ENCODE results near the gene GALC. TPM values are rescaled to one million over a fixed set of nuclear protein-coding genes. Genes with fewer than 3 reads are reported as not detected.

Gene GALC
- total RNA-seq, 1 experiment from 2014 or later: 19.9 TPM

DNA sequence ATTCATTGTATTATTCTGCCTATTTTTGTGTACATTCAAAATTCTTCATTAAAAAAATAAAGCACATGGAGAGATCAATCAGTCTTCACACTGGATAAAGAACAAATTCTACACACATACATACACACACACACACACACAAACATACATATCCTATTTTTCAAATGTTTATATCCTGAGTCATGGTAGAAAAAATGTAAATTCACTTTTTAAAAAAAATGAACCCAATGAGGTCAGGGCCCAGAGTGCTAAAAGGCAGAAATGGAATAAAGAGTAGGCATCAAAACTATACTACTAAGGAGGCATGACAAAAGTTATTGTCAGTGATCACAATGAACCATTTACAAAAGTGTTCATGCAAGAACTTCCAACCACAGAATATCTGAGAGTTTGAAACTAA lies 17.3 kb downstream of the GALC start:
- 0 out of 2 replicates have a peak, but pooled peaks cover 4% of the 10 kb centered on the region for H3K4me1 ChIP-seq
- Mint-ChIP-seq H3K27me3 (ENCODE audit: insufficient read depth, unreplicated experiment) (no peaks in the 10 kb centered on the region), H3K9me3 (ENCODE audit: unreplicated experiment) (no peaks in the 10 kb centered on the region), H3K36me3 (ENCODE audit: insufficient read depth, unreplicated experiment) (no peaks in the 10 kb centered on the region), H3K27ac (ENCODE audit: unreplicated experiment) (no peak overlapping the region), H3K4me3 (ENCODE audit: unreplicated experiment) (no peak overlapping the region), H3K4me1 (ENCODE audit: low read depth, unreplicated experiment) (no peaks in the 10 kb centered on the region)
- TF ChIP-seq, protein P1, sequence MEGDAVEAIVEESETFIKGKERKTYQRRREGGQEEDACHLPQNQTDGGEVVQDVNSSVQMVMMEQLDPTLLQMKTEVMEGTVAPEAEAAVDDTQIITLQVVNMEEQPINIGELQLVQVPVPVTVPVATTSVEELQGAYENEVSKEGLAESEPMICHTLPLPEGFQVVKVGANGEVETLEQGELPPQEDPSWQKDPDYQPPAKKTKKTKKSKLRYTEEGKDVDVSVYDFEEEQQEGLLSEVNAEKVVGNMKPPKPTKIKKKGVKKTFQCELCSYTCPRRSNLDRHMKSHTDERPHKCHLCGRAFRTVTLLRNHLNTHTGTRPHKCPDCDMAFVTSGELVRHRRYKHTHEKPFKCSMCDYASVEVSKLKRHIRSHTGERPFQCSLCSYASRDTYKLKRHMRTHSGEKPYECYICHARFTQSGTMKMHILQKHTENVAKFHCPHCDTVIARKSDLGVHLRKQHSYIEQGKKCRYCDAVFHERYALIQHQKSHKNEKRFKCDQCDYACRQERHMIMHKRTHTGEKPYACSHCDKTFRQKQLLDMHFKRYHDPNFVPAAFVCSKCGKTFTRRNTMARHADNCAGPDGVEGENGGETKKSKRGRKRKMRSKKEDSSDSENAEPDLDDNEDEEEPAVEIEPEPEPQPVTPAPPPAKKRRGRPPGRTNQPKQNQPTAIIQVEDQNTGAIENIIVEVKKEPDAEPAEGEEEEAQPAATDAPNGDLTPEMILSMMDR (IDR thresholded peaks at IDR 0.05; ENCODE audit: insufficient read depth in 1 of 2, low read depth in 1 of 2, low read length in 1 of 2, severe bottlenecking in 1 of 2, unreplicated experiment in 1 of 2): no peak
- H3K9me3 ChIP-seq: no peaks in the 10 kb centered on the region
- CTCF ChIA-PET: no interaction called here
- POLR2A ChIA-PET: no interaction called here
- intact Hi-C loops (cut with micrococcal nuclease; ENCODE audit: unreplicated experiment): no loop called here
- no peak overlapping the region for H3K4me3 ChIP-seq (ENCODE audit: low read depth, low read length)
- H3K27me3 ChIP-seq (replicated peaks; ENCODE audit: control insufficient read depth, insufficient read depth, low read length): no peaks in the 10 kb centered on the region
- BruUV-seq (replicated peaks): no TSS peak
- H3K36me3 ChIP-seq (ENCODE audit: control insufficient read depth, insufficient read depth, low read length): no peaks in the 10 kb centered on the region
- no peak for DNase-seq

DNA sequence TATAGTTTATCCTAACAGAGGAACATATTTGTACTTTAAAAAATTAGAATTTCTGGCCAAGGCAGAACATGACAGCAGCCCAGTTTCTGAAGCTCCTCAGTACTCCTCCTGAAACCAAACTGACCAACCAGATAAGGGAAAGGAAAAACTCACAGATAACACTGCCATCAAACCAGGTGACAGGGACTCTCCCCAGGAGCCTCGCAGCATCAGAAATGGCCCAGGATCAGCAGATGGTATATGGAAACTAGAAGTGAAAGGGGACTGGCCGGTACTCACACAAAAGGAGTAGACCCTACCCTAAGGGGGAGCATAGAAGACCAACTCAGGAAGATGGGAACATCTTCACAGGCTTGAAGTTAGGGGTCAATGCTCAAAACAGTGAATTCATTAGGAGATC lies 22.0 kb downstream of the GALC start:
- ChIA-PET CTCF (no interaction called here), POLR2A (no interaction called here)
- Mint-ChIP-seq H3K27me3 (ENCODE audit: insufficient read depth, unreplicated experiment) (no peaks in the 10 kb centered on the region), H3K4me3 (ENCODE audit: unreplicated experiment) (no peak overlapping the region), H3K9me3 (ENCODE audit: unreplicated experiment) (no peaks in the 10 kb centered on the region), H3K4me1 (ENCODE audit: low read depth, unreplicated experiment) (no peaks in the 10 kb centered on the region), H3K27ac (ENCODE audit: unreplicated experiment) (no peak overlapping the region), H3K36me3 (ENCODE audit: insufficient read depth, unreplicated experiment) (no peaks in the 10 kb centered on the region)
- Histone ChIP-seq H3K4me1 (0 out of 2 replicates have a peak, but pooled peaks cover 4% of the 10 kb centered on the region), H3K36me3 (ENCODE audit: control insufficient read depth, insufficient read depth, low read length) (no peaks in the 10 kb centered on the region), H3K27me3 (replicated peaks; ENCODE audit: control insufficient read depth, insufficient read depth, low read length) (no peaks in the 10 kb centered on the region), H3K4me3 (ENCODE audit: low read depth, low read length) (no peak overlapping the region), H3K9me3 (no peaks in the 10 kb centered on the region; the same call in 1 of the 2 replicates)
- intact Hi-C loops (cut with micrococcal nuclease; ENCODE audit: unreplicated experiment): no loop called here
- no TSS peak for BruUV-seq (replicated peaks)
- TF ChIP-seq, protein P1 (IDR thresholded peaks at IDR 0.05; ENCODE audit: insufficient read depth in 1 of 2, low read depth in 1 of 2, low read length in 1 of 2, severe bottlenecking in 1 of 2, unreplicated experiment in 1 of 2): no peak
- DNase-seq: no peak

DNA sequence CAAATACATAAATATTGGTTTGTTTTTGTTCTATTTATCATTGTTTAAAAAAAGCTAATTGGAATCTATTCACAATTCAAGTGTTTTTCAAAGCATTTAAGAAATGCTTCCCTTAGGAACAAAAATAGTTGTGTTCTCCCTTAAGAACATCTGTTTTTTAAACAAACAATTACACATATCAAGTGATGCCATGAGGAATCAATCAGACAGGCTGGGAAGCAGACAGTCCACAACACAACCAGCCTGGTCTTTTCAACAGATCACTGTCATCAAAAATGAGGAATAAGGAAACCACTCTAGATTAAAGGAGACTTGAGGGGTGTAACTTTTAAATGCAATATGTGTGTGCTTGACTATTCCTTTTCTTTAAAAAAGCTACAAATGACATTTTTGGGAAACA lies 25.5 kb downstream of the GALC start:
- POLR2A ChIA-PET: no interaction called here

More for the DNA sequence above, 25.5 kb downstream of the GALC start:
- Histone ChIP-seq H3K4me3 (ENCODE audit: low read depth, low read length) (no peak overlapping the region), H3K36me3 (ENCODE audit: control insufficient read depth, insufficient read depth, low read length) (no peaks in the 10 kb centered on the region), H3K4me1 (no peaks in the 10 kb centered on the region), H3K9me3 (no peaks in the 10 kb centered on the region; the same call in 1 of the 2 replicates), H3K27me3 (replicated peaks; ENCODE audit: control insufficient read depth, insufficient read depth, low read length) (no peaks in the 10 kb centered on the region)
- no peaks in the 10 kb centered on the region for H3K36me3 Mint-ChIP-seq (ENCODE audit: insufficient read depth, unreplicated experiment)
- H3K27me3 Mint-ChIP-seq (ENCODE audit: insufficient read depth, unreplicated experiment): no peaks in the 10 kb centered on the region
- intact Hi-C loops (cut with micrococcal nuclease; ENCODE audit: unreplicated experiment): no loop called here
- TF ChIP-seq, protein P1 (IDR thresholded peaks at IDR 0.05; ENCODE audit: insufficient read depth in 1 of 2, low read depth in 1 of 2, low read length in 1 of 2, severe bottlenecking in 1 of 2, unreplicated experiment in 1 of 2): no peak
- no peaks in the 10 kb centered on the region for H3K4me1 Mint-ChIP-seq (ENCODE audit: low read depth, unreplicated experiment)
- no peak for DNase-seq
- H3K9me3 Mint-ChIP-seq (ENCODE audit: unreplicated experiment): no peaks in the 10 kb centered on the region
- H3K4me3 Mint-ChIP-seq (ENCODE audit: unreplicated experiment): no peak overlapping the region
- CTCF ChIA-PET: no interaction called here
- H3K27ac Mint-ChIP-seq (ENCODE audit: unreplicated experiment): no peak overlapping the region
- BruUV-seq (replicated peaks): no TSS peak

Measured in Caco-2 (cell line).